Left cardiac atrium (tissue), 4 donors: Measurements from ENCODE around the gene ABCC9. TPM values are rescaled to one million over a fixed set of nuclear protein-coding genes. Genes with fewer than 3 reads are reported as not detected.

Source experiments
- ATAC-seq, 2 donors: fragments of 200-7000 bp; cut with Tn5 transposase; one replicate each; pipeline ENCODE4 v1.9.1; 2020; ENCODE audit warnings: mild to moderate bottlenecking in 2 of 2, moderate library complexity in 2 of 2
- DNase-seq: peaks from one replicate; pipeline ENCODE4 v3.0.0-alpha.2; 2020
- intact Hi-C, 2 donors: fragments of 100-400 bp; cut with DNase I; formaldehyde crosslinking; loops; one replicate each; pipeline versions ENCODE4 v1.14.1 to v1.15.1; 2022 to 2023
- total RNA-seq, 2 donors: library from RNA; stranded (reverse); fragmentation: NEBNext Ultra II Directional; extraction: Animal tissue kit (Norgen Biotek cat#: 25700); gene quantifications; one replicate each; pipeline ENCODE4 v1.2.1, GENCODE V29; 2021
- donor health status: DM: no; HTN: yes; CAD: no.
- donor health status: DM: no; HTN: yes; CAD: no; lungs with severe emphysema.
- donor health status: DM: yes; HTN: yes; CAD: no.
- donor health status: Dilated cardiomyopathy.

ABCC9 gene
- total RNA-seq, 2 donors from 2014 or later = 44.6 to 46.7 TPM

GRCh38 chr12:21893924-21894323, 47.3 kb downstream of the ABCC9 start:
- DNase-seq = no peak
- ATAC-seq = no peak
- intact Hi-C loops = no loop called here

- peak; percentile 39 to 46 for ATAC-seq
- intact Hi-C loops = no loop called here
- no peak for DNase-seq
These were observed 48.9 kb downstream of the ABCC9 start for GRCh38 chr12:21892341-21892740.

GRCh38 chr12:21891751-21892217, 49.4 kb downstream of the ABCC9 start:
- intact Hi-C loops = no loop called here
- DNase-seq (peak; percentile 59), ATAC-seq (peak; percentile 71 to 92)

- no peak for ATAC-seq
- intact Hi-C loops = no loop called here
- no peak for DNase-seq
These were observed 52.9 kb downstream of the ABCC9 start for GRCh38 chr12:21888276-21888863.

- DNase-seq = no peak
- intact Hi-C loops = no loop called here
- ATAC-seq = peak; percentile 28 to 45
These were observed 56.3 kb downstream of the ABCC9 start for GRCh38 chr12:21884936-21885335.

GRCh38 chr12:21882635-21883034, 58.6 kb downstream of the ABCC9 start:
- DNase-seq = no peak
- intact Hi-C loops = no loop called here
- ATAC-seq = peak in 1 of 2 donors; percentile 40

- peak; percentile 72 to 86 for ATAC-seq
- DNase-seq = peak; percentile 31
- intact Hi-C loops = no loop called here
These were observed 59.3 kb downstream of the ABCC9 start for GRCh38 chr12:21881965-21882364.

- ATAC-seq (no peak), DNase-seq (no peak)
- intact Hi-C loops = no loop called here
These were observed 61.9 kb downstream of the ABCC9 start for GRCh38 chr12:21879312-21879711.

- intact Hi-C loops = no loop called here
- DNase-seq (no peak), ATAC-seq (peak in 1 of 2 donors; percentile 27)
These were observed 63.8 kb downstream of the ABCC9 start for GRCh38 chr12:21877293-21877982.

- ATAC-seq = no peak
These were observed 75.4 kb downstream of the ABCC9 start for GRCh38 chr12:21865846-21866245.

GRCh38 chr12:21860534-21860933, 80.7 kb downstream of the ABCC9 start:
- ATAC-seq (no peak), DNase-seq (no peak)
- intact Hi-C loops = no loop called here

More at GRCh38 chr12:21865846-21866245, 75.4 kb downstream of the ABCC9 start:
- no peak for DNase-seq
- intact Hi-C loops = no loop called here

GRCh38 chr12:21860128-21860527, 81.1 kb downstream of the ABCC9 start:
- DNase-seq (no peak), ATAC-seq (no peak)
- intact Hi-C loops = no loop called here

- no peak for ATAC-seq
- DNase-seq = no peak
- intact Hi-C loops = no loop called here
These were observed 89.0 kb downstream of the ABCC9 start for GRCh38 chr12:21852251-21852650.

GRCh38 chr12:21851151-21851550, 90.1 kb downstream of the ABCC9 start:
- intact Hi-C loops = no loop called here
- DNase-seq = no peak
- no peak for ATAC-seq

GRCh38 chr12:21850419-21850818, 90.8 kb downstream of the ABCC9 start:
- no peak for ATAC-seq
- intact Hi-C loops = no loop called here
- no peak for DNase-seq

GRCh38 chr12:21849878-21850277, 91.3 kb downstream of the ABCC9 start:
- DNase-seq = no peak

GRCh38 chr12:21848192-21848591, 93.0 kb downstream of the ABCC9 start:
- ATAC-seq (no peak), DNase-seq (no peak)
- intact Hi-C loops = no loop called here

More at GRCh38 chr12:21849878-21850277, 91.3 kb downstream of the ABCC9 start:
- no peak for ATAC-seq
- intact Hi-C loops = no loop called here

- ATAC-seq (no peak), DNase-seq (no peak)
- intact Hi-C loops = no loop called here
These were observed 97.4 kb downstream of the ABCC9 start for GRCh38 chr12:21843795-21844194.

- ATAC-seq (no peak), DNase-seq (no peak)
- intact Hi-C loops = loop anchor here in 1 of 2 donors (10.0 kb wide), 1 partner anchor 105 kb away; the partner anchor contains the start of gene ABCC9
These were observed 101.5 kb downstream of the ABCC9 start for GRCh38 chr12:21839776-21840175.

GRCh38 chr12:21837847-21838246, 103.4 kb downstream of the ABCC9 start:
- no peak for ATAC-seq
- intact Hi-C loops = loop anchor here in 1 of 2 donors (10.0 kb wide), 1 partner anchor 107 kb away; the partner anchor contains the start of gene ABCC9

More at GRCh38 chr12:21837847-21838246, 103.4 kb downstream of the ABCC9 start:
- no peak for DNase-seq
